Panc1 (cell line): ENCODE results near the gene PLEKHA8. TPM values are rescaled to one million over a fixed set of nuclear protein-coding genes. Genes with fewer than 3 reads are reported as not detected.

Experiments used
- ATAC-seq: fragments of 200-7000 bp; cut with Tn5 transposase; 2 replicates; pipeline ENCODE4 v1.9.1; 2020; ENCODE audit warnings: mild to moderate bottlenecking, moderate library complexity
- BruUV-seq: library from RNA; stranded (reverse); fragments of 400-500 nt; replicated peaks from 2 replicates; lab custom pipeline; 2021; lab: Mats Ljungman, UMichigan
- CTCF ChIA-PET: fragments of 300-600 bp; sonication (Branson Sonifier 250); formaldehyde crosslinking; loops from one replicate; lab custom pipeline; 2022; ENCODE audit warnings: antibody characterized with exemption; lab: Charles Lee
- POLR2A ChIA-PET: fragments of 300-600 bp; sonication (Branson Sonifier 250); formaldehyde crosslinking; loops from one replicate; lab custom pipeline; 2022; ENCODE audit warnings: antibody characterized with exemption; lab: Charles Lee
- DNase-seq: peaks from one replicate; pipeline ENCODE4 v3.0.0-alpha.2; 2010; ENCODE audit warnings: low read depth, low spot score
- H3K27ac ChIP-seq: 2 replicates; pipeline ENCODE4 v1.5.1; 2011; ENCODE audit warnings: mild to moderate bottlenecking, low read length, inconsistent platforms
- H3K27me3 ChIP-seq: fragments of 200-500 bp; sonication (Bioruptor generic); 2 replicates; pipeline ENCODE4 v1.6.0; 2014; ENCODE audit warnings: low read length, inconsistent platforms; ENCODE audit not compliant: control insufficient read depth, insufficient read depth
- H3K36me3 ChIP-seq: fragments of 200-500 bp; sonication (Bioruptor generic); 2 replicates; pipeline ENCODE4 v1.5.1; 2014; ENCODE audit warnings: inconsistent platforms, mild to moderate bottlenecking, low read length, moderate library complexity; ENCODE audit not compliant: control insufficient read depth, insufficient read depth
- H3K4me1 ChIP-seq: 2 replicates; pipeline ENCODE4 v1.5.1; 2011; ENCODE audit warnings: inconsistent platforms, mild to moderate bottlenecking, low read length, moderate library complexity; ENCODE audit not compliant: control insufficient read depth, insufficient read depth
- H3K4me3 ChIP-seq, 2 experiments: 2 replicates each; pipeline ENCODE4 v1.5.1; 2011 to 2012; ENCODE audit warnings: low read depth in 2 of 2, low read length in 2 of 2, mild to moderate bottlenecking in 2 of 2, inconsistent platforms in 1 of 2, moderate library complexity in 1 of 2
- H3K9me3 ChIP-seq: fragments of 200-500 bp; sonication (Bioruptor generic); 2 replicates; pipeline ENCODE4 v1.5.1; 2014; ENCODE audit warnings: low read depth, mild to moderate bottlenecking, inconsistent platforms, low read length, moderate library complexity; ENCODE audit not compliant: control insufficient read depth, insufficient read depth
- POLR2AphosphoS5 ChIP-seq: IDR thresholded peaks from 2 replicates; pipeline ENCODE4 v1.6.1; 2012; ENCODE audit warnings: mild to moderate bottlenecking, low read depth, low read length, moderate library complexity
- SIN3A ChIP-seq: IDR thresholded peaks from 2 replicates; pipeline ENCODE4 v1.6.1; 2012; ENCODE audit warnings: low read depth, mild to moderate bottlenecking, low read length, moderate library complexity, borderline replicate concordance; ENCODE audit not compliant: insufficient read depth
- TCF7L2 ChIP-seq: IDR thresholded peaks from 2 replicates; pipeline ENCODE4 v1.6.1; 2011; ENCODE audit warnings: mild to moderate bottlenecking, low read depth, low read length, inconsistent platforms
- in situ Hi-C: cut with HindIII; loops from 2 replicates; pipeline ENCODE4 v1.10.0; 2016; ENCODE audit warnings: low sequenced_read_pairs, low pct_unique_long_range_greater_than_20kb
- intact Hi-C: fragments of 100-400 bp; cut with micrococcal nuclease; formaldehyde crosslinking; loops from one replicate; pipeline ENCODE4 v1.10.0; 2022; ENCODE audit not compliant: unreplicated experiment
- total RNA-seq: library from RNA; stranded (reverse); gene quantifications from one replicate; pipeline ENCODE4 v1.2.1, GENCODE V29; 2021; ENCODE audit not compliant: unreplicated experiment
- TF ChIP-seq, protein P1 (sequence below), 2 experiments: IDR thresholded peaks; 2 replicates each; pipeline ENCODE4 v1.6.1; 2011 to 2012; ENCODE audit warnings: low read depth in 2 of 2, control low read depth in 1 of 2, low read length in 1 of 2, mild to moderate bottlenecking in 1 of 2, moderate library complexity in 1 of 2; ENCODE audit not compliant: insufficient read depth in 1 of 2
- TF ChIP-seq, protein P2 (sequence below): fragments of 450-650 bp; IDR thresholded peaks from 2 replicates; pipeline ENCODE4 v1.5.1; 2017; ENCODE audit warnings: mild to moderate bottlenecking

Gene PLEKHA8
- total RNA-seq, 1 experiment from 2014 or later: 20.7 TPM

DNA sequence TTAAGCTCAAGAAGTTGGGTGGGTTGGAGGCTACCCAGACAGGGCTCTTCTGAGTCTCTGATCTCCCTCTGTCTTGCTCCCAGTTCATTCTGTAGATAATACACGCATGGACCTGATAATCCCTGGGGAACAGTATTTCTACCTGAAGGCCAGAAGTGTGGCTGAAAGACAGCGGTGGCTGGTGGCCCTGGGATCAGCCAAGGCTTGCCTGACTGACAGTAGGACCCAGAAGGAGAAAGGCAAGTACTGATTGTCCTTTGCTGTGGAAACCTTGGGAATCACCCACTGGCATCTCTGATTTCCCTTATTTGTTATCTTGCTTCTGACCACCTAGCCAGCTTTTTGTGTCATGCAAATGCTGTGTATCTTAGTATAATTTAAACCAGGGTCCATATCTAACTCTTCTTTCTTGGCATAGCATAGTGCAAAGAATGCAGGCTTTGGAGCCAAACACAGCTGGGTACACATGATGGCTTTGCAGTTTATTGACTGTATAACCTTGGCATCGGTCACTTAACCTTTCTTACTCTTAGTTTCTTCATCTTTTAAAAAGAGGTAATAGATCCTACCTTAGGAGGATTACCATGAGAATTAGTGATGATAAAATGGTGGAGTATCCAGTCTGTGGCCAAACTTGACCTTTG lies 18.0 kb downstream of the PLEKHA8 start:
- Histone ChIP-seq H3K9me3 (no peaks in the 10 kb centered on the region), H3K27me3 (no peaks in the 10 kb centered on the region), H3K4me3 (no peak overlapping the region), H3K27ac (no peak overlapping the region), H3K4me1 (no peaks in the 10 kb centered on the region), H3K36me3 (no peaks in the 10 kb centered on the region; the same call in 1 of the 2 replicates)
- DNase-seq: no peak
- in situ Hi-C loops: no loop called here
- no TSS peak for BruUV-seq
- CTCF ChIA-PET: no interaction called here
- TF ChIP-seq, protein P1, sequence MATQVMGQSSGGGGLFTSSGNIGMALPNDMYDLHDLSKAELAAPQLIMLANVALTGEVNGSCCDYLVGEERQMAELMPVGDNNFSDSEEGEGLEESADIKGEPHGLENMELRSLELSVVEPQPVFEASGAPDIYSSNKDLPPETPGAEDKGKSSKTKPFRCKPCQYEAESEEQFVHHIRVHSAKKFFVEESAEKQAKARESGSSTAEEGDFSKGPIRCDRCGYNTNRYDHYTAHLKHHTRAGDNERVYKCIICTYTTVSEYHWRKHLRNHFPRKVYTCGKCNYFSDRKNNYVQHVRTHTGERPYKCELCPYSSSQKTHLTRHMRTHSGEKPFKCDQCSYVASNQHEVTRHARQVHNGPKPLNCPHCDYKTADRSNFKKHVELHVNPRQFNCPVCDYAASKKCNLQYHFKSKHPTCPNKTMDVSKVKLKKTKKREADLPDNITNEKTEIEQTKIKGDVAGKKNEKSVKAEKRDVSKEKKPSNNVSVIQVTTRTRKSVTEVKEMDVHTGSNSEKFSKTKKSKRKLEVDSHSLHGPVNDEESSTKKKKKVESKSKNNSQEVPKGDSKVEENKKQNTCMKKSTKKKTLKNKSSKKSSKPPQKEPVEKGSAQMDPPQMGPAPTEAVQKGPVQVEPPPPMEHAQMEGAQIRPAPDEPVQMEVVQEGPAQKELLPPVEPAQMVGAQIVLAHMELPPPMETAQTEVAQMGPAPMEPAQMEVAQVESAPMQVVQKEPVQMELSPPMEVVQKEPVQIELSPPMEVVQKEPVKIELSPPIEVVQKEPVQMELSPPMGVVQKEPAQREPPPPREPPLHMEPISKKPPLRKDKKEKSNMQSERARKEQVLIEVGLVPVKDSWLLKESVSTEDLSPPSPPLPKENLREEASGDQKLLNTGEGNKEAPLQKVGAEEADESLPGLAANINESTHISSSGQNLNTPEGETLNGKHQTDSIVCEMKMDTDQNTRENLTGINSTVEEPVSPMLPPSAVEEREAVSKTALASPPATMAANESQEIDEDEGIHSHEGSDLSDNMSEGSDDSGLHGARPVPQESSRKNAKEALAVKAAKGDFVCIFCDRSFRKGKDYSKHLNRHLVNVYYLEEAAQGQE (IDR thresholded peaks at IDR 0.05; ENCODE audit: insufficient read depth in 1 of 2, low read depth in 2 of 2, low read length in 1 of 2): no peak
- no peak for TF ChIP-seq POLR2AphosphoS5
- no peak for TF ChIP-seq TCF7L2
- TF ChIP-seq, protein P2, sequence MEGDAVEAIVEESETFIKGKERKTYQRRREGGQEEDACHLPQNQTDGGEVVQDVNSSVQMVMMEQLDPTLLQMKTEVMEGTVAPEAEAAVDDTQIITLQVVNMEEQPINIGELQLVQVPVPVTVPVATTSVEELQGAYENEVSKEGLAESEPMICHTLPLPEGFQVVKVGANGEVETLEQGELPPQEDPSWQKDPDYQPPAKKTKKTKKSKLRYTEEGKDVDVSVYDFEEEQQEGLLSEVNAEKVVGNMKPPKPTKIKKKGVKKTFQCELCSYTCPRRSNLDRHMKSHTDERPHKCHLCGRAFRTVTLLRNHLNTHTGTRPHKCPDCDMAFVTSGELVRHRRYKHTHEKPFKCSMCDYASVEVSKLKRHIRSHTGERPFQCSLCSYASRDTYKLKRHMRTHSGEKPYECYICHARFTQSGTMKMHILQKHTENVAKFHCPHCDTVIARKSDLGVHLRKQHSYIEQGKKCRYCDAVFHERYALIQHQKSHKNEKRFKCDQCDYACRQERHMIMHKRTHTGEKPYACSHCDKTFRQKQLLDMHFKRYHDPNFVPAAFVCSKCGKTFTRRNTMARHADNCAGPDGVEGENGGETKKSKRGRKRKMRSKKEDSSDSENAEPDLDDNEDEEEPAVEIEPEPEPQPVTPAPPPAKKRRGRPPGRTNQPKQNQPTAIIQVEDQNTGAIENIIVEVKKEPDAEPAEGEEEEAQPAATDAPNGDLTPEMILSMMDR: no peak
- TF ChIP-seq SIN3A: no peak
- ATAC-seq: no peak
- intact Hi-C loops: no loop called here
- POLR2A ChIA-PET: no interaction called here

DNA sequence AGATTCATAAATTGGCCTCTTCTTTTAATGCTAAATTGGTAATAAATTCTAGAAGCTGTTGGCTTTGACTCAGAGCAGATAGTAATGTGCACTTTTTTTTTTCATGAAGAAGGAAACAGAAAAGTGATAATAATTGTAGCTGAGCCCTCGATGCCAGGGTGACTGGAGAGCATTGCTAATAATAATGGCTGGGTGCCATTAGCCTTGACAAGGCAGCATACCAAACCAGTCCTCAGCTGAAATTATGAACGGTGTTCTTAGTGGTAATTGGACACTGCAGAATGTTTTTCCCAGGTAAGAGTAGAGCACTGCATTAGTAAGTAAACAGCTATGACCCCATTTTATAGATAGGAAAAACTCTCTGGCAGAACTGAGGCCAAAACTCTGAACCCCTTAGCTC lies 18.9 kb downstream of the PLEKHA8 start:
- CTCF ChIA-PET: no interaction called here
- POLR2A ChIA-PET: interaction anchor here (0.7 kb wide), 1 partner anchor 67 kb away, joined by 3 read pairs; no protein-coding TSS in a partner anchor
- Histone ChIP-seq H3K4me1 (no peaks in the 10 kb centered on the region), H3K36me3 (no peaks in the 10 kb centered on the region; the same call in 1 of the 2 replicates), H3K27ac (no peak overlapping the region), H3K4me3 (no peak overlapping the region), H3K9me3 (no peaks in the 10 kb centered on the region), H3K27me3 (no peaks in the 10 kb centered on the region)
- intact Hi-C loops (no loop called here), in situ Hi-C loops (no loop called here)
- TF ChIP-seq, protein P2: no peak
- no peak for TF ChIP-seq SIN3A
- TF ChIP-seq, protein P1 (IDR thresholded peaks at IDR 0.05; ENCODE audit: insufficient read depth in 1 of 2, low read depth in 2 of 2, low read length in 1 of 2): no peak
- no TSS peak for BruUV-seq
- DNase-seq (no peak), ATAC-seq (no peak)
